Chondrocyte (in vitro differentiated cells): ENCODE data around the gene PBX1. TPM values are rescaled to one million over a fixed set of nuclear protein-coding genes. Genes with fewer than 3 reads are reported as not detected.

Source experiments
- DNase-seq: peaks from one replicate; pipeline ENCODE4 v3.0.0; 2021; ENCODE audit warnings: mixed read lengths, low spot score
- H3K27ac Mint-ChIP-seq: one replicate; pipeline ENCODE4 v1.8.0; 2021; ENCODE audit warnings: mild to moderate bottlenecking, moderate library complexity, mixed read lengths; ENCODE audit not compliant: unreplicated experiment
- H3K27me3 Mint-ChIP-seq: 2 replicates; pipeline ENCODE4 v1.8.0; 2021; ENCODE audit warnings: low read depth, mixed read lengths
- H3K36me3 Mint-ChIP-seq: 2 replicates; pipeline ENCODE4 v1.8.0; 2021; ENCODE audit warnings: low read depth, mixed read lengths
- H3K4me1 Mint-ChIP-seq: 2 replicates; pipeline ENCODE4 v1.8.0; 2021; ENCODE audit warnings: low read depth, mild to moderate bottlenecking, mixed read lengths
- H3K4me3 Mint-ChIP-seq: one replicate; pipeline ENCODE4 v1.8.0; 2021; ENCODE audit warnings: mild to moderate bottlenecking, moderate library complexity, mixed read lengths; ENCODE audit not compliant: unreplicated experiment
- H3K9me3 Mint-ChIP-seq: 2 replicates; pipeline ENCODE4 v1.8.0; 2021; ENCODE audit warnings: low read depth, mixed read lengths
- total RNA-seq: library from RNA; stranded (reverse); gene quantifications from 3 replicates; pipeline ENCODE4 v1.2.1, GENCODE V29; 2021
- TF ChIP-seq, protein P1 (sequence below): fragments of 200-600 bp; sonication (generic); IDR thresholded peaks from 2 replicates; pipeline ENCODE4 v1.5.0; 2021; ENCODE audit warnings: antibody characterized with exemption, mild to moderate bottlenecking, moderate library complexity

The PBX1 gene
- total RNA-seq, 1 donor from 2014 or later, result 23.0 TPM

DNA sequence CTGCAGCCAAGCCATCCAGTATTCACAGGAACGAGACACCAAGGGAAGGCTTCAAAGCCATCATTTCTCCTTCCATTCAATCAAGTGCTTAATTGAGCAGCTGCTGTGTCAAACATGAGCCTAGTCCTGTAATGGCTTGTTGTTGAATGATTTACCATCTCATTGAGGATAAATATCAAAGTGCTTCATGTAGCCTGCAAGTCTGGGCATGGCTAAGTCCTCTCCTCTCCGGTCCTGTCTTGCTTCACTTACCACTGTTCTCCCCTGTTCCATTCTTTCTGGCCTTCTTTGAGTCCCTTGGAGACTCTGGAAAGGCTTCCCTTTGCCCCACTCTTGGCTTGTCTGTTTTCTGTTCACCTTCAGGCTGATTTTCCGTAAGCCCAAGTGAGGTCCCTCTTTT lies 279.8 kb downstream of the PBX1 start:
- no peaks in the 10 kb centered on the region for H3K27me3 Mint-ChIP-seq
- H3K4me1 Mint-ChIP-seq, result peaks cover 10% of the 10 kb centered on the region
- H3K27ac Mint-ChIP-seq, result no peak overlapping the region
- no peak for DNase-seq
- no peaks in the 10 kb centered on the region for H3K9me3 Mint-ChIP-seq
- H3K4me3 Mint-ChIP-seq, result no peak overlapping the region
- H3K36me3 Mint-ChIP-seq, result peaks cover 1% of the 10 kb centered on the region
- TF ChIP-seq, protein P1, sequence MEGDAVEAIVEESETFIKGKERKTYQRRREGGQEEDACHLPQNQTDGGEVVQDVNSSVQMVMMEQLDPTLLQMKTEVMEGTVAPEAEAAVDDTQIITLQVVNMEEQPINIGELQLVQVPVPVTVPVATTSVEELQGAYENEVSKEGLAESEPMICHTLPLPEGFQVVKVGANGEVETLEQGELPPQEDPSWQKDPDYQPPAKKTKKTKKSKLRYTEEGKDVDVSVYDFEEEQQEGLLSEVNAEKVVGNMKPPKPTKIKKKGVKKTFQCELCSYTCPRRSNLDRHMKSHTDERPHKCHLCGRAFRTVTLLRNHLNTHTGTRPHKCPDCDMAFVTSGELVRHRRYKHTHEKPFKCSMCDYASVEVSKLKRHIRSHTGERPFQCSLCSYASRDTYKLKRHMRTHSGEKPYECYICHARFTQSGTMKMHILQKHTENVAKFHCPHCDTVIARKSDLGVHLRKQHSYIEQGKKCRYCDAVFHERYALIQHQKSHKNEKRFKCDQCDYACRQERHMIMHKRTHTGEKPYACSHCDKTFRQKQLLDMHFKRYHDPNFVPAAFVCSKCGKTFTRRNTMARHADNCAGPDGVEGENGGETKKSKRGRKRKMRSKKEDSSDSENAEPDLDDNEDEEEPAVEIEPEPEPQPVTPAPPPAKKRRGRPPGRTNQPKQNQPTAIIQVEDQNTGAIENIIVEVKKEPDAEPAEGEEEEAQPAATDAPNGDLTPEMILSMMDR, result no peak

- no peak for DNase-seq
- no peak overlapping the region for H3K4me3 Mint-ChIP-seq
- H3K36me3 Mint-ChIP-seq, result peaks cover 1% of the 10 kb centered on the region
- H3K4me1 Mint-ChIP-seq, result peaks cover 16% of the 10 kb centered on the region
- no peaks in the 10 kb centered on the region for H3K27me3 Mint-ChIP-seq
- no peaks in the 10 kb centered on the region for H3K9me3 Mint-ChIP-seq
- H3K27ac Mint-ChIP-seq, result no peak overlapping the region
- TF ChIP-seq, protein P1, result no peak
These were observed 282.0 kb downstream of the PBX1 start for GRCh38 chr1:164840936-164841335.

DNA sequence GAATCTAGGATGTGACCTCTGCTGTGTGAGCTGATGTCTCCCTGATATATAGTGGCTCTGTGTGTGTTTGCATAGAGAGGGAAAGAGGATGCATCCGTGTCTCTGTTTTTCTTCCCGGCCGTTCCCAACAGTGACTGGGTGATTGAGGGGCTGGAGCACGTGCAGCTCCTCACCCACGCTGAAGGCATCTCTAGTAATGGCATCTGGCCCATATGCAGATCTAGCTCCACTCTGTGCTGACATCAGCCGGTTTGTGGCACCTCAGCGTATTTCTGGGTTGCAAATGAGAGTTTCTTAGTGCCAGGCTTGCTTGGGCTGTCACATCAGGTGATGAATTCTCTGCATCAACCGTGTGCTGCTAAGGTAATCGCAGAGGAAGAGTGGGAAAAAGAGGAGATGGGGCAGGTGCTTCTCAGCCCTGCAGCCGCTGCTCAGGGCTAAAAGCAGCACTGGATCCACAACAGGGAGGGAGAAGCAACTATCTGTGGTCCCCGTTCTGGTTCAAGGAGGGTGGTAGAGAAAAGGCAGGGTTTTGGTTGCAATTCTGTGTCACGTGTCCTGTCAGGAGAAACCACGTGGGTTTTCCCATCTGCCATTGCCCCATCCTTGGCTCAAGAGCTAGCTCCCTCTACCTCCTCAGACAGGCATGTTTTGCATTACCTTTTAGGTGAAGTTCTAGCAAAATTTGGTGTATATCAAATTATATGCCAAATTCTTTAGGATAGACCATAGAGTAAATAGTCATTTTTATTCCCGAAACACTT lies 282.9 kb downstream of the PBX1 start:
- H3K9me3 Mint-ChIP-seq, result no peaks in the 10 kb centered on the region
- H3K36me3 Mint-ChIP-seq, result no peaks in the 10 kb centered on the region
- peaks cover 16% of the 10 kb centered on the region for H3K4me1 Mint-ChIP-seq
- TF ChIP-seq, protein P1, result no peak
- H3K27ac Mint-ChIP-seq, result no peak overlapping the region
- no peaks in the 10 kb centered on the region for H3K27me3 Mint-ChIP-seq
- DNase-seq, result no peak
- no peak overlapping the region for H3K4me3 Mint-ChIP-seq

GRCh38 chr1:164842870-164843269 lies 283.9 kb downstream of the PBX1 start:
- Mint-ChIP-seq H3K9me3 (no peaks in the 10 kb centered on the region), H3K27ac (no peak overlapping the region), H3K27me3 (no peaks in the 10 kb centered on the region), H3K4me3 (no peak overlapping the region), H3K36me3 (peaks cover 6% of the 10 kb centered on the region), H3K4me1 (peaks cover 16% of the 10 kb centered on the region)
- DNase-seq, result no peak
- TF ChIP-seq, protein P1, result no peak

GRCh38 chr1:164843743-164844500 lies 284.9 kb downstream of the PBX1 start:
- TF ChIP-seq, protein P1, result no peak
- DNase-seq, result no peak
- peaks cover 16% of the 10 kb centered on the region for H3K4me1 Mint-ChIP-seq
- peaks cover 11% of the 10 kb centered on the region for H3K36me3 Mint-ChIP-seq
- H3K27ac Mint-ChIP-seq, result no peak overlapping the region
- no peaks in the 10 kb centered on the region for H3K27me3 Mint-ChIP-seq
- H3K9me3 Mint-ChIP-seq, result no peaks in the 10 kb centered on the region
- H3K4me3 Mint-ChIP-seq, result no peak overlapping the region
